Fibroblast of lung (primary cell): ENCODE results near the gene ERCC8.

ENCODE experiments used
- EZH2 ChIP-seq: IDR thresholded peaks from 2 replicates; pipeline ENCODE4 v1.5.1; 2012; ENCODE audit warnings: low read length, control low read depth, mild to moderate bottlenecking; ENCODE audit errors: missing control alignments
- TF ChIP-seq, protein P1 (sequence below), 2 donors: IDR thresholded peaks in 1 of 2; conservative IDR thresholded peaks in 1 of 2; 1 replicate in 1 of 2; 2 replicates in 1 of 2; pipeline ENCODE4 v1.5.1; 2011 to 2012; ENCODE audit warnings: low read length in 2 of 2, control low read depth in 1 of 2, inconsistent platforms in 1 of 2, low read depth in 1 of 2, mild to moderate bottlenecking in 1 of 2

DNA sequence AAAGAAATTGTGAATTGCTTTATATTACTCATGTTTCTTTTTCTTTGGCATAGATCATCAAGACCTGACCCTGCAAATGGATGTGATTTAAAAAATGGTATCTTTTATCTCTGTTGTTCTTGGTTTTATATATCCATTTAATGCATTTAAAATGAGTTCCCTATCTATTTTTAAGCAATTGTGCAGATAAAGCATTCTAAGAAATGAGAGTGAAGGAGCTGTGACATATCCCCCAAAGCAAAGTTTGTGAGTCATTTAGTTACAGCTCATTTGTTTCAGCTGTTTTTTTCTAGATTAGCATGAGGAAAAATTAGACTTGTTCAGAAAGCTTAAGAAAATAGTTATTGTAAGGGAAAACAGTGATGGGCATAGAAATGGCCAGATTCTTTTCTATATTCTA lies 93.2 kb downstream of the ERCC8 start:
- TF ChIP-seq, protein P1, sequence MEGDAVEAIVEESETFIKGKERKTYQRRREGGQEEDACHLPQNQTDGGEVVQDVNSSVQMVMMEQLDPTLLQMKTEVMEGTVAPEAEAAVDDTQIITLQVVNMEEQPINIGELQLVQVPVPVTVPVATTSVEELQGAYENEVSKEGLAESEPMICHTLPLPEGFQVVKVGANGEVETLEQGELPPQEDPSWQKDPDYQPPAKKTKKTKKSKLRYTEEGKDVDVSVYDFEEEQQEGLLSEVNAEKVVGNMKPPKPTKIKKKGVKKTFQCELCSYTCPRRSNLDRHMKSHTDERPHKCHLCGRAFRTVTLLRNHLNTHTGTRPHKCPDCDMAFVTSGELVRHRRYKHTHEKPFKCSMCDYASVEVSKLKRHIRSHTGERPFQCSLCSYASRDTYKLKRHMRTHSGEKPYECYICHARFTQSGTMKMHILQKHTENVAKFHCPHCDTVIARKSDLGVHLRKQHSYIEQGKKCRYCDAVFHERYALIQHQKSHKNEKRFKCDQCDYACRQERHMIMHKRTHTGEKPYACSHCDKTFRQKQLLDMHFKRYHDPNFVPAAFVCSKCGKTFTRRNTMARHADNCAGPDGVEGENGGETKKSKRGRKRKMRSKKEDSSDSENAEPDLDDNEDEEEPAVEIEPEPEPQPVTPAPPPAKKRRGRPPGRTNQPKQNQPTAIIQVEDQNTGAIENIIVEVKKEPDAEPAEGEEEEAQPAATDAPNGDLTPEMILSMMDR (conservative IDR thresholded peaks at IDR 0.05 in 1 of 2, IDR thresholded peaks at IDR 0.05 in 1 of 2; ENCODE audit: low read depth in 1 of 2, low read length in 2 of 2) = no peak
- TF ChIP-seq EZH2 = no peak
